ENCODE data around the gene B4GALT5.
A peak's percentile ranks its signal among the peaks of the same experiment; 100 is the strongest.
"Not testable (repeated sequence)": the region's sequence is repeated elsewhere in the genome, so short reads cannot be mapped to it uniquely, and the experiment has no call there.

B4GALT5 gene

GRCh38 chr20:49677777-49678758, 35.6 kb downstream of the B4GALT5 start:
- DNase-seq: peak; percentile 77

GRCh38 chr20:49676581-49677291, 36.9 kb downstream of the B4GALT5 start:
- DNase-seq: peak; percentile 61

- no peak for DNase-seq
These were observed 38.1 kb downstream of the B4GALT5 start for GRCh38 chr20:49675368-49676151.

- DNase-seq: no peak
These were observed 39.0 kb downstream of the B4GALT5 start for GRCh38 chr20:49674383-49675352.

- no peak for DNase-seq
These were observed 41.5 kb downstream of the B4GALT5 start for GRCh38 chr20:49672096-49672664.

- DNase-seq: no peak
These were observed 42.2 kb downstream of the B4GALT5 start for GRCh38 chr20:49671433-49671832.

- no peak for DNase-seq
These were observed 44.0 kb downstream of the B4GALT5 start for GRCh38 chr20:49669601-49670189.

GRCh38 chr20:49668878-49669195, 44.8 kb downstream of the B4GALT5 start:
- not testable (repeated sequence) for DNase-seq

- peak; percentile 5 for DNase-seq
These were observed 45.3 kb downstream of the B4GALT5 start for GRCh38 chr20:49668181-49668877.

GRCh38 chr20:49666911-49667310, 46.8 kb downstream of the B4GALT5 start:
- DNase-seq: peak; percentile 29

GRCh38 chr20:49665796-49666195, 47.9 kb downstream of the B4GALT5 start:
- no peak for DNase-seq

GRCh38 chr20:49664612-49665313, 48.9 kb downstream of the B4GALT5 start:
- no peak for DNase-seq

GRCh38 chr20:49663112-49663511, 50.6 kb downstream of the B4GALT5 start:
- DNase-seq: no peak

GRCh38 chr20:49661560-49662329, 51.9 kb downstream of the B4GALT5 start:
- no peak for DNase-seq

- no peak for DNase-seq
These were observed 52.8 kb downstream of the B4GALT5 start for GRCh38 chr20:49660912-49661311.

- DNase-seq: peak; percentile 22
These were observed 54.6 kb downstream of the B4GALT5 start for GRCh38 chr20:49659056-49659455.

GRCh38 chr20:49658508-49658907, 55.2 kb downstream of the B4GALT5 start:
- DNase-seq: peak; percentile 40

GRCh38 chr20:49657118-49657901, 56.4 kb downstream of the B4GALT5 start:
- no peak for DNase-seq

All from NCI-H69 (cell line).